CD4-positive, alpha-beta T cell treated with Interleukin-15 for 1 hour (primary cell): ENCODE results near the gene RBPJL.

Source experiments
- DNase-seq: peaks from one replicate; pipeline ENCODE4 v3.0.0-alpha.2; 2020

Gene RBPJL

DNA sequence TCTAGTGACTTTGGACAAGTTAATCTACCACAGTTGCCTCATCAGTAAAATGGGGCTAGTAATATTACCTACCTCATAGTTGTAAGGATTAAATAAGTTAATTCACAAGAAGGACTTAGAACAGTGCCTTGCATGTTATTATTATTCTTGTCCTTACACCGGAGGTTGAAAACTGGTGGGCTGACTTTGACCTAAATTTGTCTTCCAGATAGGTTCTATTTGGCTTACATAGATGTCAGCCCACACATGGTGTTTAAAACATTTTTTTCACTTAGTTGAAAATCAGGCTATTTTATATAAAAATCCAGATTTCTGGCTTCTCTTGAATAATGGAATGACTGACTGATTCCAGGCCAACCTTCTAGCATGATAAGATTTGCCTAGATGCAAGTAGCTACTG lies 59.6 kb downstream of the RBPJL start:
- DNase-seq: no peak

DNA sequence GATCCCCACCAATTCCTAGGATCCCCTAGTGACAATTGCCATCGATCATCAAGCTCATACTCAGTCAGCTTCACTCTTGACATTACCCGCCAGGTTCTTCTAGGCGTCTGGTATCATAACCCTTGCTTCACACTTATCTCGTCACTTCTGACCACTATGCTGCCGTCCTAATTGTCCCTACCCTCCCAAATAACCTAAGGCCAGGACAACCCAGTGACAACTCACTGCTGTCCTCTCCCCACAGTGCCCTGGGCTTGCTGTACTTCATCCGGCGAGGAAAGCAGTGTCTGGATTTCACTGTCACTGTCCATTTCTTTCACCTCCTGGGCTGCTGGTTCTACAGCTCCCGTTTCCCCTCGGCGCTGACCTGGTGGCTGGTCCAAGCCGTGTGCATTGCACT lies 60.0 kb downstream of the RBPJL start:
- DNase-seq: no peak

DNA sequence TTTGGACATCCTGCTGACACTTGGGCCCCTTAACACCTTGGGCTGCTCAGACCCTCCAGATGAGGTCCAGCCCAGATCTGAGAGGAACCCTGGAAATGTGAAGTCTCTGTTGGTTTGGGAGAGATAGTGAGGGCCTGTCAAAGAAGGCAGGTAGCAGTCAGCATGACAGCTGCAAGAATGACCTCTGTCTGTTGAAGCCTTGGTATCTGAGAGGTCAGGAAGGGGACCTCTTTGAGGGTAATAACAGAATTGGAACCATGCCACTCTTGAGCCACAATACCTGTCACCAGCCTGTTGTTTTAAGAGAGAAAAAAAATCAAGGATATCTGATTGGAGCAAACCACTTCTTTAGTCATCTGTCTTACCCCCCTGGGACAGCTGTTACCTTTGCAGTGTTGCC lies 60.5 kb downstream of the RBPJL start:
- DNase-seq: no peak
